ENCODE measurements around the gene COA5.

COA5 gene

GRCh38 chr2:98648451-98648850 is 40.1 kb upstream of the COA5 start:
- H3K4me3 ChIP-seq (replicated peaks in 1 of 2; ENCODE audit: low read depth in 2 of 2, low read length in 2 of 2) = no peak overlapping the region
- TF ChIP-seq CTCF (IDR thresholded peaks at IDR 0.05; ENCODE audit: low read depth, low read length) = no peak
- DNase-seq (ENCODE audit: low read depth in 2 of 2) = no peak

GRCh38 chr2:98647636-98648035 is 39.3 kb upstream of the COA5 start:
- peak in 1 of 2 donors; percentile 70 for DNase-seq (ENCODE audit: low read depth in 2 of 2)
- no peak for TF ChIP-seq CTCF (IDR thresholded peaks at IDR 0.05; ENCODE audit: low read depth, low read length)
- no peak overlapping the region for H3K4me3 ChIP-seq (replicated peaks in 1 of 2; ENCODE audit: low read depth in 2 of 2, low read length in 2 of 2)

GRCh38 chr2:98643496-98644100 is 35.3 kb upstream of the COA5 start:
- DNase-seq (ENCODE audit: low read depth in 2 of 2) = peak; percentile 7 to 33
- no peak for TF ChIP-seq CTCF (IDR thresholded peaks at IDR 0.05; ENCODE audit: low read depth, low read length)
- no peak overlapping the region for H3K4me3 ChIP-seq (replicated peaks in 1 of 2; ENCODE audit: low read depth in 2 of 2, low read length in 2 of 2)

GRCh38 chr2:98637401-98638147 is 29.3 kb upstream of the COA5 start:
- no peak overlapping the region for H3K4me3 ChIP-seq (replicated peaks in 1 of 2; ENCODE audit: low read depth in 2 of 2, low read length in 2 of 2)
- no peak for TF ChIP-seq CTCF (IDR thresholded peaks at IDR 0.05; ENCODE audit: low read depth, low read length)
- no peak for DNase-seq (ENCODE audit: low read depth in 2 of 2)

GRCh38 chr2:98634406-98635092 is 26.2 kb upstream of the COA5 start:
- peak; percentile 36 for TF ChIP-seq CTCF (IDR thresholded peaks at IDR 0.05; ENCODE audit: low read depth, low read length)
- H3K4me3 ChIP-seq (replicated peaks in 1 of 2; ENCODE audit: low read depth in 2 of 2, low read length in 2 of 2) = no peak overlapping the region
- peak in 1 of 2 donors; percentile 39 for DNase-seq (ENCODE audit: low read depth in 2 of 2)

- TF ChIP-seq CTCF (IDR thresholded peaks at IDR 0.05; ENCODE audit: low read depth, low read length) = no peak
- no peak for DNase-seq (ENCODE audit: low read depth in 2 of 2)
- no peak overlapping the region for H3K4me3 ChIP-seq (replicated peaks in 1 of 2; ENCODE audit: low read depth in 2 of 2, low read length in 2 of 2)
These were observed 24.0 kb upstream of the COA5 start for GRCh38 chr2:98632351-98632750.
